K562 (cell line): ENCODE measurements around the gene TUBE1. TPM values are rescaled to one million over a fixed set of nuclear protein-coding genes. Genes with fewer than 3 reads are reported as not detected.
A peak's percentile ranks its signal among the peaks of the same experiment; 100 is the strongest.

Experiments
- ATAC-seq: fragments of 200-7000 bp; cut with Tn5 transposase; 3 replicates; pipeline ENCODE4 v1.9.1; 2020; ENCODE audit warnings: moderate library complexity
- BruUV-seq: library from RNA; stranded (reverse); fragments of 400-500 nt; replicated peaks from 2 replicates; lab custom pipeline; 2021; lab: Mats Ljungman, UMichigan
- CTCF ChIA-PET: fragments of 300-600 bp; formaldehyde crosslinking; extraction: SDS; loops from one replicate; lab custom pipeline; 2021; ENCODE audit warnings: low intra/inter-chr PET ratio; lab: Yijun Ruan, JAX
- POLR2A ChIA-PET: fragments of 300-600, 350-650 bp; sonication (Branson Sonifier 250); formaldehyde crosslinking; extraction: SDS; loops from one replicate; lab custom pipeline; 2021; ENCODE audit warnings: antibody characterized with exemption, inconsistent platforms; lab: Yijun Ruan, JAX
- DNase-seq, 4 experiments: peaks; one replicate each; pipeline versions ENCODE4 v3.0.0 to v3.0.0-alpha.2; 2011 to 2018; ENCODE audit warnings: low spot score in 3 of 4, mixed read lengths in 3 of 4; ENCODE audit errors: extremely low read depth in 1 of 4
- FAIRE-seq: peaks from 2 replicates; lab custom pipeline; 2011; peaks lifted over from hg19 to GRCh38; lab: Jason Lieb, UNC
- H2AFZ ChIP-seq: 2 replicates; pipeline ENCODE4 v1.6.0; 2011; ENCODE audit warnings: low read depth, low read length, control low read depth, inconsistent platforms
- H3K27ac ChIP-seq: fragments of 200-600 bp; 3 replicates; pipeline ENCODE4 v1.8.0; 2011; ENCODE audit warnings: low read depth, mild to moderate bottlenecking, control low read depth, inconsistent platforms, low read length, moderate library complexity, mixed read lengths; ENCODE audit errors: extremely low read depth
- H3K27me3 ChIP-seq, 2 experiments: fragments of 300-600 bp in 1 of 2; 2 replicates in 1 of 2; 3 replicates in 1 of 2; pipeline versions ENCODE4 v1.6.0 to v1.8.0; 2011; ENCODE audit warnings: inconsistent platforms in 2 of 2, low read length in 2 of 2, mild to moderate bottlenecking in 1 of 2, mixed read lengths in 1 of 2, moderate library complexity in 1 of 2; ENCODE audit not compliant: control insufficient read depth in 2 of 2, insufficient read depth in 2 of 2
- H3K36me3 ChIP-seq: fragments of 300-600 bp; 3 replicates; pipeline ENCODE4 v1.8.0; 2011; ENCODE audit warnings: mild to moderate bottlenecking, low read length, inconsistent platforms; ENCODE audit not compliant: control insufficient read depth, insufficient read depth
- H3K4me1 ChIP-seq, 2 experiments: fragments of 200-600 bp in 1 of 2; replicated peaks in 1 of 2; 2 replicates in 1 of 2; 3 replicates in 1 of 2; pipeline versions ENCODE4 v1.5.1 to v1.8.0; 2011; ENCODE audit warnings: inconsistent platforms in 2 of 2, low read length in 2 of 2, mild to moderate bottlenecking in 1 of 2, mixed read lengths in 1 of 2, moderate library complexity in 1 of 2; ENCODE audit not compliant: control insufficient read depth in 2 of 2, insufficient read depth in 2 of 2
- H3K4me2 ChIP-seq: 2 replicates; pipeline ENCODE4 v1.6.1; 2011; ENCODE audit warnings: low read length, control low read depth, inconsistent platforms, mixed read lengths; ENCODE audit not compliant: insufficient read depth
- H3K4me3 ChIP-seq: fragments of 200-600 bp; sonication (generic), shearing (Covaris generic); 2 replicates; pipeline ENCODE4 v1.5.1; 2016; ENCODE audit warnings: control low read depth, inconsistent platforms
- H3K79me2 ChIP-seq: fragments of 200-600 bp; 3 replicates; pipeline ENCODE4 v1.8.0; 2011; ENCODE audit warnings: low read length, inconsistent platforms; ENCODE audit not compliant: control insufficient read depth, insufficient read depth
- H3K9ac ChIP-seq, 2 experiments: 2 replicates each; pipeline versions ENCODE4 v1.6.0 to v1.6.1; 2011; ENCODE audit warnings: low read depth in 2 of 2, low read length in 2 of 2, control low read depth in 1 of 2, inconsistent platforms in 1 of 2, mild to moderate bottlenecking in 1 of 2, mixed read lengths in 1 of 2; ENCODE audit not compliant: insufficient read depth in 1 of 2
- H3K9me1 ChIP-seq: one replicate; pipeline ENCODE4 v1.6.0; 2011; ENCODE audit warnings: inconsistent platforms, mild to moderate bottlenecking, low read length, moderate library complexity; ENCODE audit not compliant: control insufficient read depth, insufficient read depth
- H3K9me3 ChIP-seq: replicated peaks from 2 replicates; pipeline ENCODE4 v1.5.1; 2011; ENCODE audit warnings: low read depth, low read length, inconsistent platforms; ENCODE audit not compliant: control insufficient read depth, insufficient read depth
- H4K20me1 ChIP-seq: replicated peaks from 2 replicates; pipeline ENCODE4 v1.6.1; 2011; ENCODE audit warnings: low read length, inconsistent platforms, mixed read lengths; ENCODE audit not compliant: control insufficient read depth, insufficient read depth
- CTCFL ChIP-seq: IDR thresholded peaks from 2 replicates; pipeline ENCODE4 v1.6.1; 2011; ENCODE audit warnings: borderline replicate concordance, low read depth, mild to moderate bottlenecking, moderate library complexity, low read length; ENCODE audit not compliant: insufficient read depth, poor library complexity, severe bottlenecking
- ETV1 ChIP-seq: fragments of 450-650 bp; conservative IDR thresholded peaks from 2 replicates; pipeline ENCODE4 v1.6.1; 2016; ENCODE audit warnings: missing genetic modification characterization, control low read depth, low read depth, missing compliant biosample characterization
- FUS ChIP-seq: fragments of 200-400 bp; formaldehyde crosslinking; optimal IDR thresholded peaks from 2 replicates; pipeline ENCODE3; 2017; ENCODE audit warnings: low read depth, low read length
- HDAC8 ChIP-seq: fragments of 450-650 bp; IDR thresholded peaks from 2 replicates; pipeline ENCODE4 v1.6.1; 2016; ENCODE audit warnings: mild to moderate bottlenecking, missing genetic modification characterization, moderate library complexity, missing compliant biosample characterization
- HNRNPLL ChIP-seq: fragments of 200-400 bp; formaldehyde crosslinking; IDR thresholded peaks from 2 replicates; pipeline ENCODE4 v1.6.1; 2017; ENCODE audit warnings: low read length, low read depth, mild to moderate bottlenecking; ENCODE audit not compliant: poor library complexity, severe bottlenecking
- KLF6 ChIP-seq: fragments of 250-450 bp; sonication (Bioruptor Pico); IDR thresholded peaks from 2 replicates; pipeline ENCODE4 v1.4.0; 2020; ENCODE audit warnings: mild to moderate bottlenecking, moderate library complexity, borderline replicate concordance
- MYNN ChIP-seq, 2 experiments: sonication (generic); formaldehyde crosslinking in 1 of 2; IDR thresholded peaks; 2 replicates each; pipeline versions ENCODE4 v1.5.0 to v1.6.1; 2016 to 2020; ENCODE audit warnings: antibody characterized with exemption in 1 of 2, missing genetic modification reagents in 1 of 2
- NUFIP1 ChIP-seq: fragments of 450-650 bp; IDR thresholded peaks from 2 replicates; pipeline ENCODE4 v1.6.1; 2018; ENCODE audit not compliant: partially characterized antibody
- POLR2AphosphoS5 ChIP-seq: IDR thresholded peaks from 2 replicates; pipeline ENCODE4 v1.6.1; 2011; ENCODE audit warnings: mild to moderate bottlenecking, low read depth, low read length, moderate library complexity; ENCODE audit not compliant: control insufficient read depth, insufficient read depth
- PYGO2 ChIP-seq: fragments of 450-650 bp; IDR thresholded peaks from 2 replicates; pipeline ENCODE4 v1.6.1; 2016; ENCODE audit warnings: mild to moderate bottlenecking, missing genetic modification characterization, moderate library complexity, missing compliant biosample characterization
- SMARCB1 ChIP-seq: IDR thresholded peaks from 2 replicates; pipeline ENCODE4 v1.6.1; 2011; ENCODE audit warnings: improper control_type of control experiment, low read depth; ENCODE audit not compliant: insufficient read length
- SP1 ChIP-seq: sonication (generic); formaldehyde crosslinking; IDR thresholded peaks from 2 replicates; pipeline ENCODE4 v1.8.1; 2022; ENCODE audit warnings: mild to moderate bottlenecking, missing genetic modification reagents
- SUPT5H ChIP-seq: fragments of 450-650 bp; IDR thresholded peaks from 2 replicates; pipeline ENCODE4 v1.6.1; 2016
- THRB ChIP-seq: fragments of 450-650 bp; formaldehyde crosslinking; conservative IDR thresholded peaks from 2 replicates; pipeline ENCODE4 v1.4.0; 2022; ENCODE audit warnings: mild to moderate bottlenecking, missing genetic modification characterization
- ZNF134 ChIP-seq: fragments of 250-450 bp; sonication (Bioruptor Pico); conservative IDR thresholded peaks from 2 replicates; pipeline ENCODE4 v1.4.0; 2020
- ZNF143 ChIP-seq: sonication (generic); formaldehyde crosslinking; IDR thresholded peaks from 2 replicates; pipeline ENCODE4 v1.9.0; 2022; ENCODE audit warnings: mild to moderate bottlenecking, missing genetic modification reagents
- ZNF282 ChIP-seq: sonication (generic); formaldehyde crosslinking; IDR thresholded peaks from 2 replicates; pipeline ENCODE4 v1.8.1; 2023; ENCODE audit warnings: missing genetic modification reagents
- WGBS: fragments of 100-300 bp; shearing (Covaris generic); methylation state at CpG from one replicate; pipeline ENCODE4 v1.1.6; 2016; ENCODE audit warnings: low coverage, mixed read lengths; ENCODE audit not compliant: insufficient coverage; ENCODE audit errors: missing lambda C conversion rate; 5-methylcytosine and 5-hydroxymethylcytosine counted together
- in situ Hi-C: fragments of 300-500 bp; cut with MboI; formaldehyde crosslinking; loops from 4 replicates; pipeline ENCODE4 v1.15.0; 2018; ENCODE audit warnings: inconsistent platforms, mixed read lengths
- intact Hi-C: fragments of 100-400 bp; cut with micrococcal nuclease; formaldehyde crosslinking; loops from 2 replicates; pipeline ENCODE4 v1.14.2; 2022
- polyA plus RNA-seq, 8 experiments: library from polyadenylated mRNA; depleted of rRNA in 4 of 8; stranded (reverse) in 5 of 8; unstranded in 3 of 8; fragments of >200 nt; fragmentation: Nextera tagmentation in 2 of 8; fragmentation: Illumina TruSeq in 1 of 8; extraction: Ambion mirVana in 2 of 8; extraction: Trizol in 1 of 8; gene quantifications; 2 replicates each; pipeline versions ENCODE4 v1.2.1 to v1.2.3, GENCODE V29; 2011 to 2014; ENCODE audit warnings: inconsistent platforms in 1 of 8, missing spikeins in 1 of 8
- total RNA-seq, 7 experiments: library from RNA; depleted of rRNA in 6 of 7; stranded (reverse); fragments of >200 nt in 6 of 7; fragmentation: Illumina TruSeq in 2 of 7; extraction: Trizol in 2 of 7; gene quantifications; 2 replicates each; pipeline versions ENCODE4 v1.2.1 to v1.2.3, GENCODE V29; 2011 to 2021; ENCODE audit warnings: low replicate concordance in 1 of 7

Gene TUBE1
- total and polyA plus RNA-seq, 9 of the 15 experiments (the other 6 are each of a cell fraction or from before 2014, with no cell fraction given) = 18.9 to 58.4 (median 30.8) TPM

GRCh38 chr6:112039431-112039770 lies 47.9 kb downstream of the TUBE1 start:
- H3K4me2 ChIP-seq = no peak overlapping the region
- H3K27me3 ChIP-seq = peaks cover 14 to 27% of the 10 kb centered on the region in 2 experiments
- BruUV-seq = no TSS peak
- no peak overlapping the region for H3K27ac ChIP-seq
- H3K9ac ChIP-seq = no peak overlapping the region
- intact Hi-C loops (loop anchor here (1.0 kb wide), 1 partner anchor 329 kb away; no protein-coding TSS in a partner anchor), in situ Hi-C loops (no loop called here)
- ATAC-seq (no peak), FAIRE-seq (no peak), DNase-seq (no peak)
- POLR2A ChIA-PET = interaction anchor here (0.6 kb wide), 1 partner anchor 19 kb away, joined by 3 read pairs; no protein-coding TSS in a partner anchor
- TF ChIP-seq HNRNPLL = no peak
- no peak for TF ChIP-seq ZNF143 (CRISPR knock-in tag)
- no peak for TF ChIP-seq ZNF134 (CRISPR knock-in tag)
- TF ChIP-seq SP1 (CRISPR knock-in tag) = no peak
- TF ChIP-seq ZNF282 (CRISPR knock-in tag) = no peak
- TF ChIP-seq FUS = no peak
- no peak for TF ChIP-seq SUPT5H
- no peak for TF ChIP-seq MYNN (IDR thresholded peaks at IDR 0.05)
- no peak for TF ChIP-seq MYNN (CRISPR knock-in tag; IDR thresholded peaks at IDR 0.05)
- TF ChIP-seq PYGO2 (tag) = no peak
- TF ChIP-seq KLF6 (CRISPR knock-in tag) = no peak
- no peak for TF ChIP-seq NUFIP1
- no peak for TF ChIP-seq ETV1
- no peak for TF ChIP-seq POLR2AphosphoS5
- no peak for TF ChIP-seq SMARCB1
- TF ChIP-seq THRB (CRISPR knock-in tag) = no peak
- no peak for TF ChIP-seq CTCFL
- TF ChIP-seq HDAC8 = no peak
- no peaks in the 10 kb centered on the region for H3K79me2 ChIP-seq
- 0% methylated on average over 2 of the region's 2 CpGs for WGBS
- CTCF ChIA-PET = no interaction called here
- H2AFZ ChIP-seq = peak overlapping the region; percentile 22; the same call in 1 of the 2 replicates
- no peaks in the 10 kb centered on the region for H4K20me1 ChIP-seq
- H3K4me1 ChIP-seq = peaks cover 0 to 5% of the 10 kb centered on the region in 2 experiments; a peak in 1 of 5 replicates
- no peaks in the 10 kb centered on the region for H3K36me3 ChIP-seq
- no peak overlapping the region for H3K4me3 ChIP-seq
- H3K9me3 ChIP-seq = no peaks in the 10 kb centered on the region; the same call in 1 of the 2 replicates
- H3K9me1 ChIP-seq = no peaks in the 10 kb centered on the region
